Peyer's patch (tissue), 4 donors: ENCODE data around the gene RCBTB2.

Experiments used
- CTCF ChIP-seq, 6 experiments: fragments of 450-650 bp in 4 of 6; fragments of 200-600 bp in 2 of 6; sonication (generic) in 1 of 6; IDR thresholded peaks; one replicate each; pipeline ENCODE4 v1.5.1; 2017 to 2019; ENCODE audit warnings: antibody characterized with exemption in 6 of 6, mild to moderate bottlenecking in 3 of 6, moderate library complexity in 1 of 6
- POLR2A ChIP-seq, 2 donors: fragments of 450-650 bp; IDR thresholded peaks; one replicate each; pipeline ENCODE4 v1.5.1; 2017; ENCODE audit warnings: antibody characterized with exemption in 2 of 2, mild to moderate bottlenecking in 2 of 2, moderate library complexity in 2 of 2

GRCh38 chr13:48542581-48543341 lies 9.9 kb upstream of the RCBTB2 start:
- TF ChIP-seq CTCF (IDR thresholded peaks at IDR 0.05) (no peak), POLR2A (IDR thresholded peaks at IDR 0.05) (no peak)
